GM21390 (cell line): ENCODE results near the gene RAMP3.
A peak's percentile ranks its signal among the peaks of the same experiment; 100 is the strongest.
"Not testable (repeated sequence)": the region's sequence is repeated elsewhere in the genome, so short reads cannot be mapped to it uniquely, and the experiment has no call there.

Experiments used
- ATAC-seq: cut with Tn5 transposase; IDR thresholded peaks from one replicate; pipeline ENCODE4 v1.9.1; 2021; ENCODE audit not compliant: unreplicated experiment

RAMP3 gene

DNA sequence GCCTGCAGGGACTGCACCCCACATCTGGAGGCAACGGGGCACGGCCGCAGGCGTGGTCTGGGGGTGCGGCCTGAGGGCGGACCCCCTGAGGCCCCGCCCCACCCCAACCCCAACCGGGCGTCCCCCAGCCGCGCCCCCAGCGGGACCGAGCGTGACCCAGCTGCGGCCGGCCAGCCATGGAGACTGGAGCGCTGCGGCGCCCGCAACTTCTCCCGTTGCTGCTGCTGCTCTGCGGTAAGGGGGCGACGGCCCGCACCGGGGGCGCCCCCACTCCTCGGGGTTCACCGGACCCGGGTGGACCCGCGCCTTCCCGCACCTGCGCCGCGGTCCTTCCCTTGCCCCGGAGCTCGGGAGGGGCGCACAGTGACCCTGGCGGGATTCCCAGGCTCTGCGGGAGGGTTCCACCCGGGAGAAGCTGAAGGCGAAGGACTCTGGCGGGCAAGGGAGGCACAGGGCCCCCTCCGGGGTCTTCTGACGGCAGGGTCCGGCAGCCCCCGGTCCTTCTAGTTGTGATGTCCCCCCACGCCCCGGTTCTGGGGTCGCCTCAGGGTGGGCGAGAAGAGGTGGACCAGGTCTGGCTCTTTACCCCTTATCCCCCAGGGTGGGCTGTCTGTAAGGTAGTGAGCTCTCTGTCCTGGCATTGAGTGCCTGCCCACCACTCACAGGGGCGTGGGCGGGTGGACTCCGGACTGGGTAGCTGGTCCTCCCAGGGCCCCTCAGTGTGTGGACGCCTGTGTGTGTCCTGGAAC is at the start of gene RAMP3:
RAMP3 (plus strand) TSS at position 139 of the 749 bp plus-strand sequence; CDS start at position 177, 38 bp downstream.
- no peak for ATAC-seq

DNA sequence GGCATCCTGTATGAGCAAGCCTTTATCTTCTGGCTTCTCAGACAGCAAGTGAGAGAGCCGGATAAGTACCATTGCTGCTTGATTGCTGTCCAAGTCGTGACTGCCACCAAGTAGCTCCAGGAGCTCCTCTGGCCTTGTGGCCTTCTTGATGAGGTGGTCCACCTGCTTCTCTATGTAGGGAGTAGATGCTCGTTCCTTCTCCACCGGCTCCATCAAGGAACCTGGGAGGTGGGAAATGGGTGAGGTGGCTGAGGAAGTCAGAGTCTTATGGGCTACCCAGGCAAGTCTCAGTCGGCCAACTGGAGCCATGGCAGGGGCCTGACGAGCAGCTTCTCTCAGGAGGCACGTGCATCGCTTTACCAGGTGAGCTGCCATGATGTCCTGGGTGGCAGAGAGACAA is 48.7 kb upstream of the RAMP3 start:
- ATAC-seq, result no peak

GRCh38 chr7:45111298-45112223 is 46.0 kb upstream of the RAMP3 start, which contains the start of gene TBRG4:
Gene TBRG4 (minus strand): TSS chr7:45111697. CDS start chr7:45109237, 2,460 bp downstream.
- peak; percentile 96 for ATAC-seq

GRCh38 chr7:45112648-45113047 is 44.9 kb upstream of the RAMP3 start:
- no peak for ATAC-seq

GRCh38 chr7:45114257-45114656 is 43.3 kb upstream of the RAMP3 start:
- ATAC-seq, result not testable (repeated sequence)

GRCh38 chr7:45114926-45115325 is 42.7 kb upstream of the RAMP3 start:
- ATAC-seq, result no peak

DNA sequence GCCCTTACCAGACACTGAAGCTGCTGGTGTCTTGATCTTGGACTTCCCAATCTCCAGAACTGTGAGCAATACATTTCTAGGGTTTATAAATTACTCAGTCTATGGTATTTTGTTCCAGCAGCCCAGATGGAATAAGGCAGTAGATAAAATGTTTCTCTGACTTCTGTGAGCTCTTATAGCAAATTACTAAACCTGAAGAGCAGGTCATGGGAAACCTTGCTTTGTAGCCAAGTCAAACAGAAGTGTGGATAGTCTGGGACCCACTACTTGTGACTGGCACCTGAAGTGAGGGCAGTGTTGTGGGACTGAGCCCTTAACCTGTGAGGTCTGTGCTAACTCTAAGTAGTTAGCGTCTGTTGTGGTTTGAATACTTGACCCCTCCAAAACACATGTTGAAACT is 41.5 kb upstream of the RAMP3 start:
- no peak for ATAC-seq

DNA sequence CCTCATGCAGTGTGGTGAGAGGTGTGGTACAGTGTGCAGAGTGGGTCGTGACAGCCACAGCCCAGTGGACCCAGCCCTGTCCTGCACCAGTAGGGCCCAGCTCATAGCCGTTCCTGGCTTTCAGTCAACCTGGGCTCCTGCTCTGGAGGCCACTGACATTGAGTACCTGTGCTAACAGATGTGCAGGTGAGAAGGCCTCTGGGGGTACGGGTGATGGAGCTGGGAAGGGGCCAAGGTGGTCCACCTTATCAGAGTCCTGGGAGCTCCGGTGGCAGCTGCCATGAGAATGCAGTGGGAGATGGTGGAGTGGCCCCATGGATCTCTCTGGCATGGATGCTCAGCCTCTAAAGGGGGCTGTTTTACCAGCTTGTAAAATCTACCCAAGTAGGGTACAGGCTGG is 40.0 kb upstream of the RAMP3 start:
- ATAC-seq, result no peak

- ATAC-seq, result no peak
Observed at GRCh38 chr7:45118292-45118691, 39.3 kb upstream of the RAMP3 start.

DNA sequence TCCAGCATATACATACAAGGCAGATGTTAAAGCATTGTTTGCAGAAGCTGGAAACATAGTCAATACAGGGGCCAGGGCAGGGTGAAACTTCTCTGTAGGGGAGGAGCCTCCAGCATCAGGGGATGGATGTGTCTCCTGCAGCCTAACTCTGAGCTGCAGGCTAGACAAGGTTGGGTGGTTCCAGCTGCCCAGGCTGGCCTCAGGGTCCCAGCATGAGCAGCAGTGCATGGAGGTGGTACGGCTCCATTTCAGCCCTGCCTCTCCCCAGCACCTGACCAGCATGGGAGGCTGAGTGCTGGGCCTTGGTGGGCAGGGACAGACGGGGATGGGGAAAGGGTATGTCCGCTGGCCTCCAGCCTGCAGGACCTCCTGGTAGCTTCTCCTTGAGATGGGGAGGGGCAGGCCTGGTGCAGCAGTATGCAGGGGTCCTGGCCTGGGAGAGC is 38.7 kb upstream of the RAMP3 start:
- ATAC-seq, result no peak

DNA sequence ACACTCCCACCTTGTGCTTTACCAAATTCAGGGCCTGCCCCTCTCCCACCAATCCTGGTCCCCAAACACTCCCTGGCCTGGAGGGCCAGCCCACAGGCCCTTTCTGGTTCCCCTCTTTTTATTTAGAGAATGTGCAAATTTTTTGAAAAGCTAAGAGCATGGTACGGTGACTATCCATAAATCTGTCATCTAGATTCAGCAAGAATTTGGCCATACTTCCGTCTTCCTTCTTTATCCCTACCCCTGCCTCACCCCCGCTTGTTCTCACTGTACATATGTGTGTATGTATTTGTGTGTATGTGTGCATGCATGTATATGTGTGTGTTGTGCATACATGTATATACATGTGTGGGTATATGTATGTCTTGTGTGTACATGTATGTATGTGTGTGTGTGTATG is 38.0 kb upstream of the RAMP3 start:
- no peak for ATAC-seq

GRCh38 chr7:45122975-45123860 is 34.4 kb upstream of the RAMP3 start:
- ATAC-seq, result no peak

DNA sequence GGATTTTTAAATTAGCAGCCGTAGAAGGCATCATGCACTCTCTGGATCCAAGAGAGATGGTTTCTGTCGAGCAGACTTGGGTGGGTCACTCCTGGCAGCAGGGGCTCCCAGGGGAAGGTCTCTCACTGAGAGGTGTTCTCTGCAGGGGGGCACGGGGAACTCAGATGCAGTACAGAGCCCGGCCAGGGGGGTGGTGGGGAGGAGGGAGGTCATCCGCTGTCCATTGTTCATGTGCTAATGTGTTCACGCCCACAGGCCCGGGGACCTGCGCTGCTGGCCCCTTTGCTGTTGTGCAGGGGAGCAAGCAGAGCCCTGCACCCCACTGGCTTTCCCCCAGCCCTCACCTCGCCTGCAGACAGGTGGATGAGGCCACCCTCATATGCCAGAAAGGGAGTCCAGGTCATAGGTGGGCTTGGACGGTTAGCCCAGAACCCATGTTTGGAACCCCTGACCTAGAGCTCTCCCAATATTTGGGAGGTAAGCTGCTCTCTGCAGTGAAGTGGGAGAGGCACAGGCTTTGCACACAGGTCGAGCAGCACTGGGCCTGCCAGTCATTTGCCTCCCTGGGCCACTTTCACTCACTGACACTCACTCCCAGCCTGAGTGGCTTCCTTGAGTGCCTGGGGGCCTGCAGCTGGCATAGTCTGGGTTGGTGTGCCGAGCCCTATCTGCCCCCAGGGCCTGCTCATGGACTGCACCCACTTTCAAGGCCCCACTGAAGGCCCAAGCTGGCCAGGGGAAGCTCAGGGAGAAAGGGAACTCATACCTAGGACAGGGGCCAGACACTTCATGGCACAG is 33.5 kb upstream of the RAMP3 start:
- no peak for ATAC-seq

GRCh38 chr7:45125193-45125904 is 32.2 kb upstream of the RAMP3 start:
- ATAC-seq, result no peak

GRCh38 chr7:45126201-45126600 is 31.4 kb upstream of the RAMP3 start:
- ATAC-seq, result no peak

DNA sequence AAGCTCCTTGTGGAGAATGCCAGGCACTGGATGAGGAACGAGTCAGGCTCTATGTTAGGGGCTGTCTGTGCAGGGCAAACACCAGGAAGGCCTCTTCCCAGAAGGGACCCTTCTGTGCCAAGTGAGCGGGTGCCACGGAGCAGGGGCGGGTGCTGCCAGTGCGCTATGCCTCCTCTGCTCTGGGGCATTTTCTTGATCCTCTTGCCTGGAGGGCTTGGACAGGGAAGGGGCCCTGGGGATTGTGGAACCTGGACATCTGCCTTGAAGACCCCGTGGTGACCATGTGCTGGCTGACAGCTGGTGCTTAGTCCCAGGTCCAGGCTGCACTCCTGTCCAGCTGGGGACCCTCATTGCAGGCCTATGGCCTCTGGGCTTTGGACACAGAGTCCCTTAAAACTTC is 30.7 kb upstream of the RAMP3 start:
- ATAC-seq, result no peak

- ATAC-seq, result no peak
Observed at GRCh38 chr7:45129181-45129800, 28.3 kb upstream of the RAMP3 start.

GRCh38 chr7:45129906-45130305 is 27.7 kb upstream of the RAMP3 start:
- no peak for ATAC-seq

- no peak for ATAC-seq
Observed at GRCh38 chr7:45130910-45131309, 26.7 kb upstream of the RAMP3 start.
